ENCODE measurements around the gene ZNF672.
A peak's percentile ranks its signal among the peaks of the same experiment; 100 is the strongest.

- TF ChIP-seq GATA3 (IDR thresholded peaks at IDR 0.05; ENCODE audit: low read depth, low read length), result no peak
- TF ChIP-seq GATA2 (IDR thresholded peaks at IDR 0.05; ENCODE audit: low read depth, low read length), result peak; percentile 2
These were observed 35.5 kb downstream of the ZNF672 start for GRCh38 chr1:248873409-248873992.
